ENCODE results near the gene RAD51D.
"Not testable (repeated sequence)": the region's sequence is repeated elsewhere in the genome, so short reads cannot be mapped to it uniquely, and the experiment has no call there.

DNA sequence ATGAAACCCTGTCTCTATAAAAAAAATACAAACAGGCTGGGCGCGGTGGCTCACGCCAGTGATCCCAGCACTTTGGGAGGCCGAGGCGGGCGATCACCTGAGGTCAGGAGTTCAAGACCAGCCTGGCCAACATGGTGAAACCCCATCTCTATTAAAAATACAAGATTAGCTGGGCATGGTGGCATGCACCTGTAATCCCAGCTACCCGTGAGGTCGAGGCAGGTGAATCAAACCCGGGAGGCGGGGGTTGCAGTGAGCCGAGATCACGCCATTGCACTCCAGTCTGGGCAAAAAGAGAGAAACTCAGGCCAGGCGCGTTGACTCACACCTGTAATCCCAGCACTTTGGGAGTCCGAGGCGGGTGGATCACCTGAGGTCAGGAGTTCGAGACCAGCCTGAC, 8.9 kb downstream of the RAD51D start:
- TF ChIP-seq, protein P1, sequence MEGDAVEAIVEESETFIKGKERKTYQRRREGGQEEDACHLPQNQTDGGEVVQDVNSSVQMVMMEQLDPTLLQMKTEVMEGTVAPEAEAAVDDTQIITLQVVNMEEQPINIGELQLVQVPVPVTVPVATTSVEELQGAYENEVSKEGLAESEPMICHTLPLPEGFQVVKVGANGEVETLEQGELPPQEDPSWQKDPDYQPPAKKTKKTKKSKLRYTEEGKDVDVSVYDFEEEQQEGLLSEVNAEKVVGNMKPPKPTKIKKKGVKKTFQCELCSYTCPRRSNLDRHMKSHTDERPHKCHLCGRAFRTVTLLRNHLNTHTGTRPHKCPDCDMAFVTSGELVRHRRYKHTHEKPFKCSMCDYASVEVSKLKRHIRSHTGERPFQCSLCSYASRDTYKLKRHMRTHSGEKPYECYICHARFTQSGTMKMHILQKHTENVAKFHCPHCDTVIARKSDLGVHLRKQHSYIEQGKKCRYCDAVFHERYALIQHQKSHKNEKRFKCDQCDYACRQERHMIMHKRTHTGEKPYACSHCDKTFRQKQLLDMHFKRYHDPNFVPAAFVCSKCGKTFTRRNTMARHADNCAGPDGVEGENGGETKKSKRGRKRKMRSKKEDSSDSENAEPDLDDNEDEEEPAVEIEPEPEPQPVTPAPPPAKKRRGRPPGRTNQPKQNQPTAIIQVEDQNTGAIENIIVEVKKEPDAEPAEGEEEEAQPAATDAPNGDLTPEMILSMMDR (optimal IDR thresholded peaks at IDR 0.05 in 1 of 3, IDR thresholded peaks at IDR 0.05 in 1 of 3, conservative IDR thresholded peaks at IDR 0.05 in 1 of 3; ENCODE audit: extremely low read depth in 1 of 3, insufficient read depth in 2 of 3, low read length in 3 of 3): not testable (repeated sequence)
- not testable (repeated sequence) for TF ChIP-seq EZH2 (IDR thresholded peaks at IDR 0.05; ENCODE audit: low read length)

Data from keratinocyte (primary cell).